Nephron (organoid): ENCODE measurements around the gene BAIAP3.

Experiments used
- H3K27ac Mint-ChIP-seq, 3 experiments: 2 replicates each; pipeline ENCODE4 v1.8.0; 2020; ENCODE audit warnings: mixed read lengths in 3 of 3, mild to moderate bottlenecking in 2 of 3, moderate library complexity in 1 of 3
- H3K27me3 Mint-ChIP-seq: 2 replicates; pipeline ENCODE4 v1.8.0; 2021; ENCODE audit warnings: low read depth, mild to moderate bottlenecking, moderate library complexity, mixed read lengths
- H3K36me3 Mint-ChIP-seq: 2 replicates; pipeline ENCODE4 v1.8.0; 2020; ENCODE audit warnings: low read depth, mixed read lengths
- H3K4me1 Mint-ChIP-seq: 2 replicates; pipeline ENCODE4 v1.8.0; 2020; ENCODE audit warnings: mixed read lengths
- H3K4me3 Mint-ChIP-seq, 3 experiments: 2 replicates each; pipeline ENCODE4 v1.8.0; 2020; ENCODE audit warnings: mild to moderate bottlenecking in 3 of 3, mixed read lengths in 3 of 3, moderate library complexity in 2 of 3
- H3K9me3 Mint-ChIP-seq: 2 replicates; pipeline ENCODE4 v1.8.0; 2020; ENCODE audit warnings: mixed read lengths
- CTCF ChIP-seq, 3 experiments: fragments of 200-600 bp; sonication (generic); IDR thresholded peaks; one replicate each; pipeline ENCODE4 v1.5.0; 2021; ENCODE audit warnings: antibody characterized with exemption in 3 of 3; ENCODE audit not compliant: unreplicated experiment in 3 of 3

BAIAP3 gene

GRCh38 chr16:1364510-1364909 is 31.1 kb downstream of the BAIAP3 start:
- Mint-ChIP-seq H3K27ac (no peak overlapping the region), H3K4me3 (no peak overlapping the region), H3K36me3 (peaks cover 4% of the 10 kb centered on the region), H3K9me3 (no peaks in the 10 kb centered on the region), H3K4me1 (peaks cover 4% of the 10 kb centered on the region), H3K27me3 (no peaks in the 10 kb centered on the region)
- no peak for TF ChIP-seq CTCF (IDR thresholded peaks at IDR 0.05; ENCODE audit: unreplicated experiment in 3 of 3)

- Mint-ChIP-seq H3K27me3 (no peaks in the 10 kb centered on the region), H3K27ac (no peak overlapping the region), H3K9me3 (no peaks in the 10 kb centered on the region), H3K4me3 (no peak overlapping the region), H3K36me3 (peaks cover 4% of the 10 kb centered on the region), H3K4me1 (peaks cover 4% of the 10 kb centered on the region)
- TF ChIP-seq CTCF (IDR thresholded peaks at IDR 0.05; ENCODE audit: unreplicated experiment in 3 of 3): no peak
Observed at GRCh38 chr16:1366060-1366711, 32.7 kb downstream of the BAIAP3 start.

DNA sequence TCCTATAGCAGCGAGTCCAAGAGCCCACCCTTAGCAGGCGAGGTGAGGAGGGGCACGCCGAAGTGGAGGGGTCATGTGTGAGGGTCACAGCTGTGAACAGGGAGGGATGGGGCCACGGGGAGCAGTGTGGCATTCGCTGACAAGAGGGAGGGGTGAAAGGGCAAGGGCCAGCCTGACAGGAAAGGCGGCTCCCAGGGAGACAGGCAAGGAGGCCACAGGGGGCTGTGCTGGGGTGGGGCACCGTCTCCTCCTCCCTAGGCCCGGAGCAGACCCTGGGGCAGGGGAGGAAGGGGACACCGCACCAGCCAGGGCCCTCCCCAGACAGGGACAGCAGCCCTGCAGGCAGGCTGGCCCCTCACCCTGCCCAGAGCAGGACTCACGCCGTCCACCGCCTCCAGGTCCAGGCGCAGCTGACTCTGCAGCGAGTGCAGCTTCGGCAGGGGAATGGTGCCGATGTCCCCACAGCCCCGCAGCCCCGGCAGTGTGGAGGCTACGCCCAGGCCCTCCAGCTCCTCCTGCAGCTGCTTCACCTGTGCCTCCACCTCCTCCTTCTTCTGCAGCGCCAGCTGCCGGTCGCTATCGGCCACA is 33.4 kb downstream of the BAIAP3 start:
- no peak overlapping the region for H3K27ac Mint-ChIP-seq
- no peaks in the 10 kb centered on the region for H3K27me3 Mint-ChIP-seq
- H3K9me3 Mint-ChIP-seq: no peaks in the 10 kb centered on the region
- peaks cover 4% of the 10 kb centered on the region for H3K36me3 Mint-ChIP-seq
- H3K4me3 Mint-ChIP-seq: no peak overlapping the region
- TF ChIP-seq CTCF (IDR thresholded peaks at IDR 0.05; ENCODE audit: unreplicated experiment in 3 of 3): no peak
- H3K4me1 Mint-ChIP-seq: peaks cover 4% of the 10 kb centered on the region

GRCh38 chr16:1367486-1368174 is 34.2 kb downstream of the BAIAP3 start:
- no peaks in the 10 kb centered on the region for H3K27me3 Mint-ChIP-seq
- no peak overlapping the region for H3K4me3 Mint-ChIP-seq
- peaks cover 4% of the 10 kb centered on the region for H3K36me3 Mint-ChIP-seq
- no peak overlapping the region for H3K27ac Mint-ChIP-seq
- no peak for TF ChIP-seq CTCF (IDR thresholded peaks at IDR 0.05; ENCODE audit: unreplicated experiment in 3 of 3)
- no peaks in the 10 kb centered on the region for H3K9me3 Mint-ChIP-seq
- peaks cover 4% of the 10 kb centered on the region for H3K4me1 Mint-ChIP-seq

DNA sequence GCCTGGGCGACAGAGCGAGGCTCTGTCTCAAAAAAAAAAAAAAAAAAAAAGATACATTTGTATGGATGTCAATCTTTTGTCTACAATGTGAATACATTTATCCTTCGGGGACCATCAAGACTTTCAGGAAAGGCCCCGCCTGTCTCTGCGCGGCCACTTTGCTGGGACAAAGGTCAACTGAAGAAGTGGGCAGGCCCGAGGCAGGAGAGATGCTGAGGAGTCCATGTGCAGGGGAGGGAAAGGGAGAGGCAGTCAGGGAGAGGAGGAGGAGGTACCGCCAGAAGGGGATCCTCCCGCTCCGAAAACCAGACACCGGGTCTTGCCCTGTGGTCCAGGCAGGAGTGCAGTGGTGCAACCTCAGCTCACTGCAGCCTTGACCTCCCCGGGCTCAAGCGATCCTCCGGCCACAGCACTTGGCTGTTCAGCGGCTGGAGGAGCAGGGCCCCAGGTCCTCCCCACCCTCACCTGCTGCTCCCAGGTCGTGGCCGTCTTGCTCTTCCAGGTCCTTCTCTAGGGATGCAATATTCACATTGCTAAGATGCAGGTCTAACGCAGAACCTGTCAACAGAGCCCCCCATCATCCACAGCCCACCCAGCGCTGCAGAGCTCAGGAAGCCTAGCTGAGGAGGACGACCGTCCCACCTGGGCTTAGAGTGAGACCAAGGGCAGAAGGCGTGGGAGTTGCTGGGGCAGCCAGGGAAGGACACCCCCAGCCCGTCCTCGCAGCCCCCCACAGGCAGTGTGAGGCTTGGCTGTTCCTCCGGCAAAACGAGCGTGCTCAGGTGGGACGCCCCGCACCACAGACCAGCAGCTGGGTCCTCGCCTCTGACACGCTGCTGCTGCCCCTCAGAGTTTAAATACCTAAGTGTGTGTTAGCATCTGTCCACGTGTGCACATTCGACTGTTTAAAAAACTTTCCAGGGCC is 37.9 kb downstream of the BAIAP3 start:
- Mint-ChIP-seq H3K9me3 (no peaks in the 10 kb centered on the region), H3K27ac (no peak overlapping the region), H3K36me3 (peaks cover 2% of the 10 kb centered on the region), H3K4me3 (no peak overlapping the region), H3K4me1 (no peaks in the 10 kb centered on the region), H3K27me3 (no peaks in the 10 kb centered on the region)
- no peak for TF ChIP-seq CTCF (IDR thresholded peaks at IDR 0.05; ENCODE audit: unreplicated experiment in 3 of 3)
